ENCODE measurements around the gene FBXO3. TPM values are rescaled to one million over a fixed set of nuclear protein-coding genes. Genes with fewer than 3 reads are reported as not detected.
"Not testable (repeated sequence)": the region's sequence is repeated elsewhere in the genome, so short reads cannot be mapped to it uniquely, and the experiment has no call there.

Gene FBXO3
- polyA plus RNA-seq, 3 donors from 2014 or later, result 33.5 to 46.9 (median 36.9) TPM

- Mint-ChIP-seq H3K36me3 (peaks cover 8 to 23% (median 17%) of the 10 kb centered on the region in 3 donors), H3K4me3 (no peak overlapping the region), H3K4me1 (no peaks in the 10 kb centered on the region)
Observed at GRCh38 chr11:33713856-33714398, 60.4 kb downstream of the FBXO3 start.

GRCh38 chr11:33713151-33713855 is 61.0 kb downstream of the FBXO3 start:
- no peak overlapping the region for H3K27ac Mint-ChIP-seq
- H3K36me3 Mint-ChIP-seq, result peaks cover 12 to 28% (median 12%) of the 10 kb centered on the region in 3 donors
- H3K9me3 Mint-ChIP-seq, result no peaks in the 10 kb centered on the region
- H3K4me3 Mint-ChIP-seq, result no peak overlapping the region
- H3K27me3 Mint-ChIP-seq (ENCODE audit: low read depth in 3 of 3), result peaks cover 0 to 2% (median 0%) of the 10 kb centered on the region in 3 donors
- DNase-seq, result no peak
- no peaks in the 10 kb centered on the region for H3K4me1 Mint-ChIP-seq

More at GRCh38 chr11:33713856-33714398, 60.4 kb downstream of the FBXO3 start:
- DNase-seq, result no peak
- Mint-ChIP-seq H3K27me3 (ENCODE audit: low read depth in 3 of 3) (peaks cover 0 to 2% (median 0%) of the 10 kb centered on the region in 3 donors), H3K9me3 (no peaks in the 10 kb centered on the region), H3K27ac (no peak overlapping the region)

GRCh38 chr11:33712436-33712835 is 61.9 kb downstream of the FBXO3 start:
- Mint-ChIP-seq H3K9me3 (no peaks in the 10 kb centered on the region), H3K4me3 (no peak overlapping the region), H3K27me3 (ENCODE audit: low read depth in 3 of 3) (peaks cover 0 to 2% (median 0%) of the 10 kb centered on the region in 3 donors), H3K27ac (no peak overlapping the region), H3K4me1 (no peaks in the 10 kb centered on the region), H3K36me3 (peaks cover 12 to 28% (median 12%) of the 10 kb centered on the region in 3 donors)
- DNase-seq, result no peak

GRCh38 chr11:33709466-33709865 is 64.9 kb downstream of the FBXO3 start:
- Mint-ChIP-seq H3K4me3 (no peak overlapping the region), H3K9me3 (no peaks in the 10 kb centered on the region), H3K36me3 (peaks cover 12 to 28% (median 12%) of the 10 kb centered on the region in 3 donors), H3K27me3 (ENCODE audit: low read depth in 3 of 3) (peaks cover 0 to 2% (median 0%) of the 10 kb centered on the region in 3 donors), H3K4me1 (peaks cover 6 to 9% of the 10 kb centered on the region in 2 donors), H3K27ac (no peak overlapping the region)
- no peak for DNase-seq

- Mint-ChIP-seq H3K4me3 (no peak overlapping the region), H3K27ac (no peak overlapping the region), H3K36me3 (peaks cover 12 to 25% (median 12%) of the 10 kb centered on the region in 3 donors), H3K27me3 (ENCODE audit: low read depth in 3 of 3) (peaks cover 0 to 3% (median 0%) of the 10 kb centered on the region in 3 donors), H3K4me1 (peaks cover 6 to 9% of the 10 kb centered on the region in 2 donors), H3K9me3 (no peaks in the 10 kb centered on the region)
- DNase-seq, result no peak
Observed at GRCh38 chr11:33708985-33709384, 65.3 kb downstream of the FBXO3 start.

- not testable (repeated sequence) for H3K9me3 Mint-ChIP-seq; H3K4me1 Mint-ChIP-seq; H3K27me3 Mint-ChIP-seq (ENCODE audit: low read depth in 3 of 3); H3K27ac Mint-ChIP-seq; DNase-seq; H3K4me3 Mint-ChIP-seq
- H3K36me3 Mint-ChIP-seq, result peaks cover 12 to 23% (median 12%) of the 10 kb centered on the region in 3 donors
Observed at GRCh38 chr11:33707831-33708230, 66.5 kb downstream of the FBXO3 start.

- no peak overlapping the region for H3K4me3 Mint-ChIP-seq
- no peaks in the 10 kb centered on the region for H3K9me3 Mint-ChIP-seq
- peaks cover 6 to 9% of the 10 kb centered on the region in 2 donors for H3K4me1 Mint-ChIP-seq
- DNase-seq, result no peak
- H3K27ac Mint-ChIP-seq, result no peak overlapping the region
- peaks cover 0 to 4% (median 0%) of the 10 kb centered on the region in 3 donors for H3K27me3 Mint-ChIP-seq (ENCODE audit: low read depth in 3 of 3)
- H3K36me3 Mint-ChIP-seq, result peaks cover 12 to 19% (median 12%) of the 10 kb centered on the region in 3 donors
Observed at GRCh38 chr11:33706966-33707365, 67.4 kb downstream of the FBXO3 start.

GRCh38 chr11:33706546-33706945 is 67.8 kb downstream of the FBXO3 start:
- H3K27me3 Mint-ChIP-seq (ENCODE audit: low read depth in 3 of 3), result peaks cover 0 to 4% (median 0%) of the 10 kb centered on the region in 3 donors
- H3K4me3 Mint-ChIP-seq, result no peak overlapping the region
- peaks cover 12 to 19% (median 12%) of the 10 kb centered on the region in 3 donors for H3K36me3 Mint-ChIP-seq
- H3K4me1 Mint-ChIP-seq, result peaks cover 7 to 11% of the 10 kb centered on the region in 2 donors
- DNase-seq, result no peak
- peak overlapping the region in 2 of 6 donors; percentile 4 to 73 for H3K27ac Mint-ChIP-seq
- H3K9me3 Mint-ChIP-seq, result no peaks in the 10 kb centered on the region

GRCh38 chr11:33704240-33705002 is 69.9 kb downstream of the FBXO3 start:
- H3K36me3 Mint-ChIP-seq, result peaks cover 4 to 9% (median 9%) of the 10 kb centered on the region in 3 donors
- no peak overlapping the region for H3K27ac Mint-ChIP-seq
- H3K27me3 Mint-ChIP-seq (ENCODE audit: low read depth in 3 of 3), result peaks cover 6 to 11% (median 7%) of the 10 kb centered on the region in 3 donors
- H3K4me1 Mint-ChIP-seq, result peaks cover 18 to 19% of the 10 kb centered on the region in 2 donors
- H3K9me3 Mint-ChIP-seq, result peaks cover 0 to 3% (median 0%) of the 10 kb centered on the region in 6 donors
- no peak for DNase-seq
- H3K4me3 Mint-ChIP-seq, result no peak overlapping the region

GRCh38 chr11:33703788-33704187 is 70.5 kb downstream of the FBXO3 start:
- H3K27me3 Mint-ChIP-seq (ENCODE audit: low read depth in 3 of 3), result peaks cover 6 to 11% (median 7%) of the 10 kb centered on the region in 3 donors
- DNase-seq, result no peak
- H3K36me3 Mint-ChIP-seq, result peaks cover 0 to 3% (median 3%) of the 10 kb centered on the region in 3 donors
- no peak overlapping the region for H3K4me3 Mint-ChIP-seq
- peaks cover 0 to 3% (median 0%) of the 10 kb centered on the region in 6 donors for H3K9me3 Mint-ChIP-seq
- H3K27ac Mint-ChIP-seq, result no peak overlapping the region
- peaks cover 18 to 19% of the 10 kb centered on the region in 2 donors for H3K4me1 Mint-ChIP-seq

GRCh38 chr11:33703234-33703633 is 71.1 kb downstream of the FBXO3 start:
- Mint-ChIP-seq H3K36me3 (no peaks in the 10 kb centered on the region), H3K9me3 (peaks cover 0 to 3% (median 0%) of the 10 kb centered on the region in 6 donors), H3K27ac (no peak overlapping the region), H3K27me3 (ENCODE audit: low read depth in 3 of 3) (peaks cover 7 to 11% (median 8%) of the 10 kb centered on the region in 3 donors), H3K4me3 (no peak overlapping the region), H3K4me1 (peaks cover 18 to 19% of the 10 kb centered on the region in 2 donors)
- no peak for DNase-seq

GRCh38 chr11:33701302-33702230 is 72.8 kb downstream of the FBXO3 start:
- H3K4me1 Mint-ChIP-seq, result peaks cover 15 to 18% of the 10 kb centered on the region in 2 donors
- H3K27me3 Mint-ChIP-seq (ENCODE audit: low read depth in 3 of 3), result peaks cover 9 to 13% (median 11%) of the 10 kb centered on the region in 3 donors
- H3K4me3 Mint-ChIP-seq, result peak overlapping the region; percentile 86 to 92 (median 91)
- no peaks in the 10 kb centered on the region for H3K36me3 Mint-ChIP-seq
- no peak for DNase-seq
- peaks cover 0 to 3% (median 0%) of the 10 kb centered on the region in 6 donors for H3K9me3 Mint-ChIP-seq
- peak overlapping the region in 5 of 6 donors; percentile 2 to 80 (median 65) for H3K27ac Mint-ChIP-seq

Measured in immature natural killer cell (primary cell).